T-helper 2 cell treated with Interferon-gamma antibody and Interleukin-4, amounts not matched to agents 100 ng/mL and 5 ng/mL, for 36 hours (primary cell): ENCODE results near the gene RAMP3. TPM values are rescaled to one million over a fixed set of nuclear protein-coding genes. Genes with fewer than 3 reads are reported as not detected.

Experiments used
- intact Hi-C: fragments of 100-400 bp; cut with micrococcal nuclease; formaldehyde crosslinking; loops from one replicate; pipeline ENCODE4 v1.15.1; 2023
- total RNA-seq: library from RNA; stranded (reverse); gene quantifications from 2 replicates; pipeline ENCODE4 v1.2.3, GENCODE V29; 2022

The RAMP3 gene
- total RNA-seq, 1 donor from 2014 or later: not detected

DNA sequence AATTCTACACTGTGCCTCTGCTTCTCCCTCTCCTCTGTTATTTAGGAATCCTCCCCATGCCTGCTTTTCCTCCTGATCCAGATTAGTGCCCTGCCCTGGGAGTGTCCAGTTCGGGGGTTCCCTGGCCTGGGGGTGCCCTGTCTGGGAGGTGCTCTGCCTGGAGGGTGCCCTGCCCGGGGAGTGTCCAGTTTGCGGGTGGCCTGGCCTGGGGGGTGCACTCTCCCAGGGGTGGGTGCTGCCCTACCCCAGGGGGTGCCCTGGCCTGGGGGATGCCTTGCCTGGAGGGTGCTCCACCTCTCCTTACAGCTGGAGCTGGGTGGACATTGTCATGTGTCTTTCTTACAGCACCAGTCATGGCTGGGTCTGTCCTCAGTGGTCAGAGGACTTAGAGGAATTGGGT, 20.2 kb downstream of the RAMP3 start:
- intact Hi-C loops: no loop called here

- intact Hi-C loops: no loop called here
Observed at GRCh38 chr7:45178241-45179225, 20.9 kb downstream of the RAMP3 start.

DNA sequence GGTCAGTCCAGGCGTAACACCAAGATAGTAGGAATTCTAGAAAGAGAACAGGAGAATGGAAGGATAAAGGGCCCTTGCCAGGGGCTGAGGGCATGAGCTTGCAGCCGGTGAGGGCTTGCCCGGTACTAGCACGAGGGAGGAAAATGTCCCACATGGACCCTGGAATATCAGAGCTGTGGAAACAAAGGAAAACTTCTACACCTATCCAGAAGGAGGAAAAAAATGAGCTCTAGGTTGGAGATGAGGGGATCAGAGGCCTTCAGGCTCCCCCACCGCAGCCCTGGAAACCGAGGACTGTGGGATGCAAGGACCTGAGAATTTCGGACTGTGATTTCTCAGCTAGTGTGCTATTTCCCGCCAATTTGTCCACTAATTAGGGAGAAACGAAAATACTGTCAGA, 22.1 kb downstream of the RAMP3 start:
- intact Hi-C loops: no loop called here

GRCh38 chr7:45180084-45180986, 22.7 kb downstream of the RAMP3 start:
- intact Hi-C loops: no loop called here

GRCh38 chr7:45181286-45181960, 23.8 kb downstream of the RAMP3 start:
- intact Hi-C loops: no loop called here

GRCh38 chr7:45181991-45182855, 24.6 kb downstream of the RAMP3 start:
- intact Hi-C loops: no loop called here

- intact Hi-C loops: no loop called here
Observed at GRCh38 chr7:45182856-45183710, 25.5 kb downstream of the RAMP3 start.

DNA sequence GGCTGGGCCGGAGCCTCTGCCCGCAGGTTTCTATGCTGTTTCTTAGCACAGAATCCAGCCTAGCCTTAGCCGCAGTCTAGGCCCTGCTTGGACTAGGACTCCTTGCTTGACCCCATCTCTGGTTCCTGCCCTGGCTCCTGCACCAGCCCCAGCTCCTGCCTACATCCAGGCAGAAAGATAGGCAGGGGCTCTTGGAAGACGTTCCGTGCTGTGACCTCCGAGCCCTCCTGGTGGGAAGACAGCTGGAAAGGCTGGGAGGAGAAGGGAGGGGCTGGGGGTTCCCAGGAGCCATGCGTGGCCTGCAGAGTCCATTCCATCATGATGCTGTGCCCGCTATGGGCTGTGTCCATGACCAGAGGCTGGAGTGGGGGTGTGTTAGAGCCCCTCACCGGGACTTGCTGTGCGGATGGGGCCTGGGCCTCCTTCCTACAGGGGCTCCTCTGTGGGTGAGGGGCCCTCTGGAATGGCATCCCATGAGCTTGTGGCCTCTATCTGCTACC, 26.2 kb downstream of the RAMP3 start:
- intact Hi-C loops: no loop called here

DNA sequence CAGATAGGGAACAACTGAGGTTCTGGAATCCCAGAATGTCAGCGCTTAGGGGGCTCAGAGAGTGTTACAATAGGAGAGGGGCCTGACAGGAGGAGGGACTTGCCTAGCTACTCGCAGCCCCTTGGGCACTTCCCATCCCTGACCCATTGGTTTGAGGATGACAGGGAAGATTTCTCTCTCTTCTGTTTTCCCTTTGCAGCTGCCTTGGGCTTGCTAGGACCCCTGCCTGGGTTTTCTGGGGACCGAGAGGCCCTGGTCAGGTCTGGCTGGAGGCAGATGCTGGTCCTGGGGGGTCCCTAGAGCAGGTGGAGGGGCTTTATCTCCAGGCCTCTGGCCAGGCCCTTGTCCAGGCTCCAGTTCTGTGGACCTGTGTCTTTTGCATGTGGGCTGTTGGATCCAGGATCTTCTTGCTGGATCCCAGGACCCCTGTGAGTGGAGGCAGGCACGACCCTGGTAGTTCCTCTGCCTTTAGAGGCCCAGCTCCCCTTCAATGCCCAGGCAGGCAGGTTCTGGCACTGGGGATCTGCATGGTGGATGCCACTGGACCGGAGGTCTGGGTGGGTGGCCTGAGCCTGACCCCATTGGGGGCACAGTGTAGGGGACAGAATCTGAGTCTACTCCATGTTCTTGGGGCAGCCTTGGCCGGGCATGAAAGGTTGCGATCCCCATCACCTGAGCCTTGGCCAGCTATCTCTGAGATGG, 26.9 kb downstream of the RAMP3 start:
- intact Hi-C loops: no loop called here

GRCh38 chr7:45185028-45185863, 27.7 kb downstream of the RAMP3 start:
- intact Hi-C loops: no loop called here

GRCh38 chr7:45185864-45186250, 28.3 kb downstream of the RAMP3 start:
- intact Hi-C loops: no loop called here

GRCh38 chr7:45186261-45186813, 28.7 kb downstream of the RAMP3 start:
- intact Hi-C loops: no loop called here

DNA sequence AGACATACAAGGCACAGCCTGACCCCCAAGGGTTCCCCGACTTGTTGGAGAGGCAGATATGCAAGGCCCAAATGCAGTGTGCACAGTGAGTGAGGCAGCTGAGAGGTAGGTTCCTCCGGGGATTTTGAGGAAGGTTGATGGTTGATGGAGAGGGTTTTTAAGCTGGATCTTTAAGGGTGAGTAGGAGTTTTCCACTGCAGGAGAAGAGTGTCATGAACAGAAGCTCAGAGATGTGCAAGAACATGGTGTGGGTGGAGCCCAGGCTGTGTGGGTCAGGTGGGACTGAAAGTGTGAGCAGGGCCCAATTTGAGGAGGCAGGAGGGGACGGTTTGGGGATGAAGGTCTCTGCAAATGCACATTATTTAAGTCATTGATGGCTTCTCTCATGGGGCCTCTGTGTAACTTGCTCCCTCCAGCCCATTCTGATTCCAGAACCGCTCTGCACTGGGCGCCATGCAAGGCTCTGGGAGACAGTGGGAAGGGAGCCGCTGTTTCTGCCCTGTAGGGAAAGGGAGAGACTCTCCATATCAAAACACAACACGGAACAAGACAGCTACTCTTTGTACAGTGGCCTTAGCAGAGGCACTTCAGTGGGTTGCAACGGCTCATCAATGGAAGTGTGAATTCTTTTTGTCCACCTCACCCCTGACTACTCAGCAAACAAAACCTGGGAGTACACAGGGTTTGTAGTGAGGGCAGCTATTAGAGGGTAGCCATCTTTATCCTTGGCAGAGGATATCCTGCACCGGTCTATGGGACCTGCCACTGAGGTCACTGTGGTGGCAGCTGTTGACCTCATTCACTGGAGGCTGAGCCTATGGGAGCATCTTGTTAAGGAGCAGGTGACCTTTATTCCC, 29.7 kb downstream of the RAMP3 start:
- intact Hi-C loops: no loop called here

DNA sequence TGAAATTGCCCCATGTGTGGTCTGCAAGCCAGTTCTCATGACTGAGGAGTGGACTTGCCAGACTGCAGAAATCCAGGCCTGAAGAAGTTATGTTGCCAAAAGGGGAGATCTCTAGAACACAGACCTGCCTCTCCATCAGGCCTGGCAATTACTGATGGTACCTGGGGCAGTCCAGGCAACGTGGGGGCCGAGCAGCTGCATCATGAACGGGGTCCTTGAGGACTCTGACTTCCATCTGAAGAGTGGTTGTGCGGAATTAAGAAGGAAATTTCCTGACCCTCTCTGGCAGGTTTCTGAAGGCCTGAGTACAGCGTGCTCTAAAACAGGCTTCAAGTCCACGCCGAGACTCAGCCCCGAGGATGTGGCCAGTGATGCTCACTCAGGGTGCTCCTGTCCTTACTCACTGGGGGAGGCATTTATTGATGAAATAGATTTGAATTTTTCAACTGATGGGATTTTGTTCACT, 30.4 kb downstream of the RAMP3 start:
- intact Hi-C loops: no loop called here

DNA sequence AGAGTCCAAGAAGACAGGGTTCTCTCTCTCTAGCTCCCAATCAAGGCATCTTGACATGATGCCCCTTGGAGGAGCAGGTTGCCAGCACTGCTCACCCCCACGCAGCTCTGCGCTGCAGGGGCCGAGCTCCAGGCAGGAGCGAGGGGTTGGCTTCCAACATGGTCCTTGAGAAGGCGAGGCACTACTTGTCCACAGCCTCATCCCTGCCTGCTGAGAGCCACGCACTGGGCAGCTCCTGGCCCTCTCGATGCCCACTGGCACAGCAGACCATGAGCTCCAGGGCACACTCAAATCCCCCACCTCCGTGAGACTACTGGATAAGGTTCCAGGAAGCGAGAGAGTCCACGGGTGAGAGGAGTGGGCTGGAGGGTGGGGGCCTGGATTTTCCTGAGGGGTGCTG, 31.1 kb downstream of the RAMP3 start:
- intact Hi-C loops: no loop called here

- intact Hi-C loops: no loop called here
Observed at GRCh38 chr7:45189151-45189970, 31.8 kb downstream of the RAMP3 start.
